Measurements from ENCODE around the gene KIF3B. TPM values are rescaled to one million over a fixed set of nuclear protein-coding genes. Genes with fewer than 3 reads are reported as not detected.
A peak's percentile ranks its signal among the peaks of the same experiment; 100 is the strongest.

The KIF3B gene
- total and polyA plus RNA-seq, 2 of the 13 experiments (the other 11 are each of a cell fraction or from before 2014, with no cell fraction given) = 23.6 to 28.8 TPM

DNA sequence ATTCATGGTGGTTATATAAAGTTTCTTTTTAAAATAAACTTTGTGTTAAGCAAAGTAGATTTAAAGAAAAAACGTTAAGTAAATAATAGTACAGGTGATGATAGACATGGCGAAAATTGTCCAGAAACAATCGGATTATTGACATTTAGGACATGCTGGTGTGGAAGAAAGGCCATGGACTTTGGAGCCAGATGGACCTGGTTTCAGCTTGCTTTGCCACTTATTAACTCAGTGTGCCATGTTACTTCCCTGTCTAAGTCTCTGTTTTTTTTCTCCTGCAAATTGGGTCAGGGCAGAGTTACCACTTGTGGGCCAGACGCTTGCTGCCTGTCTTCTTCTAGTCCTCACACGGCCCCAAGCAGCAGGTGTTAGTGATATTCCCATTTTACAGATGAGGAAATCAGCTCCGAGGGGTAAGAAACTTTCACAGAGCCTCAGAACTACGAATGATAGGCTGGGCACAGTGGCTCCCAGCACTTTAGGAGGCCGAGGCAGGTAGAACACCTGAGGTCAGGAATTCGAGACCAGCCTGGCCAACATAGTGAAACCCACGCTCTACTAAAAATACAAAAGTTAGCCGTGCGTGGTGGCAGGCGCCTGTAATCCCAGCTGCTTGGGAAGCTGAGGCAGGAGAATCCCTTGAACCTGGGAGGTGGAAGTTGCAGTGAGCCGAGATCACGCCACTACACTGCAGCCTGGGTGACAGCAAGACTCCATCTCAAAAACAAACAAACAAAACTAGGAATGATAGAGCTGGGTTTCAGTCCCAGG, 12.4 kb downstream of the KIF3B start (continued):
- TF ChIP-seq ZNF274 (CRISPR knock-in tag; IDR thresholded peaks at IDR 0.05) (peak; percentile 83), HNRNPK (IDR thresholded peaks at IDR 0.05; ENCODE audit: low read depth, low read length, poor library complexity, severe bottlenecking) (no peak), HIC2 (CRISPR knock-in tag; IDR thresholded peaks at IDR 0.05; ENCODE audit: low read depth) (peak; percentile 78), PRDM4 (CRISPR knock-in tag; IDR thresholded peaks at IDR 0.05; ENCODE audit: borderline replicate concordance) (no peak), NFE2L1 (CRISPR knock-in tag; IDR thresholded peaks at IDR 0.05; ENCODE audit: borderline replicate concordance) (no peak; the same call in 1 of the 2 replicates), IKZF4 (CRISPR knock-in tag; IDR thresholded peaks at IDR 0.05; ENCODE audit: borderline replicate concordance, low read depth, not compliant biosample characterization) (peak; percentile 21), RFXANK (CRISPR knock-in tag; IDR thresholded peaks at IDR 0.05) (no peak), PCBP1 (IDR thresholded peaks at IDR 0.05; ENCODE audit: borderline replicate concordance, low read depth, low read length) (no peak), SOX5 (CRISPR knock-in tag; IDR thresholded peaks at IDR 0.05; ENCODE audit: borderline replicate concordance) (peak; percentile 100), ZNF496 (CRISPR knock-in tag; IDR thresholded peaks at IDR 0.05; ENCODE audit: insufficient replicate concordance) (no peak), ZFY (CRISPR knock-in tag; IDR thresholded peaks at IDR 0.05) (peak; percentile 65; the same call in 1 of the 2 replicates), ZNF552 (CRISPR knock-in tag; IDR thresholded peaks at IDR 0.05; ENCODE audit: borderline replicate concordance) (no peak), RFX5 (IDR thresholded peaks at IDR 0.05; ENCODE audit: low read depth, low read length) (no peak), ZBTB8A (CRISPR knock-in tag; IDR thresholded peaks at IDR 0.05; ENCODE audit: borderline replicate concordance, low read depth) (no peak)
- TF ChIP-seq, protein P1, sequence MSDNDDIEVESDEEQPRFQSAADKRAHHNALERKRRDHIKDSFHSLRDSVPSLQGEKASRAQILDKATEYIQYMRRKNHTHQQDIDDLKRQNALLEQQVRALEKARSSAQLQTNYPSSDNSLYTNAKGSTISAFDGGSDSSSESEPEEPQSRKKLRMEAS (IDR thresholded peaks at IDR 0.05) = peak; percentile 82
- TF ChIP-seq, protein P2, sequence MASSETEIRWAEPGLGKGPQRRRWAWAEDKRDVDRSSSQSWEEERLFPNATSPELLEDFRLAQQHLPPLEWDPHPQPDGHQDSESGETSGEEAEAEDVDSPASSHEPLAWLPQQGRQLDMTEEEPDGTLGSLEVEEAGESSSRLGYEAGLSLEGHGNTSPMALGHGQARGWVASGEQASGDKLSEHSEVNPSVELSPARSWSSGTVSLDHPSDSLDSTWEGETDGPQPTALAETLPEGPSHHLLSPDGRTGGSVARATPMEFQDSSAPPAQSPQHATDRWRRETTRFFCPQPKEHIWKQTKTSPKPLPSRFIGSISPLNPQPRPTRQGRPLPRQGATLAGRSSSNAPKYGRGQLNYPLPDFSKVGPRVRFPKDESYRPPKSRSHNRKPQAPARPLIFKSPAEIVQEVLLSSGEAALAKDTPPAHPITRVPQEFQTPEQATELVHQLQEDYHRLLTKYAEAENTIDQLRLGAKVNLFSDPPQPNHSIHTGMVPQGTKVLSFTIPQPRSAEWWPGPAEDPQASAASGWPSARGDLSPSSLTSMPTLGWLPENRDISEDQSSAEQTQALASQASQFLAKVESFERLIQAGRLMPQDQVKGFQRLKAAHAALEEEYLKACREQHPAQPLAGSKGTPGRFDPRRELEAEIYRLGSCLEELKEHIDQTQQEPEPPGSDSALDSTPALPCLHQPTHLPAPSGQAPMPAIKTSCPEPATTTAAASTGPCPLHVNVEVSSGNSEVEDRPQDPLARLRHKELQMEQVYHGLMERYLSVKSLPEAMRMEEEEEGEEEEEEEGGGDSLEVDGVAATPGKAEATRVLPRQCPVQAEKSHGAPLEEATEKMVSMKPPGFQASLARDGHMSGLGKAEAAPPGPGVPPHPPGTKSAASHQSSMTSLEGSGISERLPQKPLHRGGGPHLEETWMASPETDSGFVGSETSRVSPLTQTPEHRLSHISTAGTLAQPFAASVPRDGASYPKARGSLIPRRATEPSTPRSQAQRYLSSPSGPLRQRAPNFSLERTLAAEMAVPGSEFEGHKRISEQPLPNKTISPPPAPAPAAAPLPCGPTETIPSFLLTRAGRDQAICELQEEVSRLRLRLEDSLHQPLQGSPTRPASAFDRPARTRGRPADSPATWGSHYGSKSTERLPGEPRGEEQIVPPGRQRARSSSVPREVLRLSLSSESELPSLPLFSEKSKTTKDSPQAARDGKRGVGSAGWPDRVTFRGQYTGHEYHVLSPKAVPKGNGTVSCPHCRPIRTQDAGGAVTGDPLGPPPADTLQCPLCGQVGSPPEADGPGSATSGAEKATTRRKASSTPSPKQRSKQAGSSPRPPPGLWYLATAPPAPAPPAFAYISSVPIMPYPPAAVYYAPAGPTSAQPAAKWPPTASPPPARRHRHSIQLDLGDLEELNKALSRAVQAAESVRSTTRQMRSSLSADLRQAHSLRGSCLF (CRISPR knock-in tag; IDR thresholded peaks at IDR 0.05; ENCODE audit: borderline replicate concordance) = no peak
